Measurements from ENCODE around the gene GNAS-AS1.

DNA sequence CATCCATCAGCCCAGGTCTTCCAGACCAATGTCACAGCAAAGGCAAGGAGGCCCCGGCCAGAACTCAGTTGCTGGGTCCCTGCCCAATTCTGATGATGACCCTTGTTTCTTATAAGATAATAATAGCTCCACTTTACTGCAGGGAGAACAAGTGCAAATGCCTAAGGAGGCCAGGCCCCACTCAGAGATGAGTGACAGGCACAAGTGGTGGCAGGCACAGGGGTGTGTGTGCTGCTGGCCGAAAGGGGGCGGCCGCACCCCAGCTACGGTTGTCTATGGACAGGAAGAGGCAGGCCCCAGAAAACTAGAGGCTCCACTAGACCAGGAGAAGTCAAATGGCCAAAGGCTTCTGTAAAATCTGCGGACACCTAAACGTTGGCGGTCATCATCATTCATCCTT lies 28.6 kb downstream of the GNAS-AS1 start:
- TF ChIP-seq POLR2AphosphoS5 (IDR thresholded peaks at IDR 0.05; ENCODE audit: low read depth, low read length) (no peak), POLR2A (IDR thresholded peaks at IDR 0.05; ENCODE audit: low read depth, low read length) (no peak), TAF1 (IDR thresholded peaks at IDR 0.05; ENCODE audit: borderline replicate concordance, low read depth, low read length) (no peak)

Measured in GM12892 (cell line).